GM12874 (cell line): ENCODE data around the gene ADAMTS14.

Source experiments
- CTCF ChIP-seq: IDR thresholded peaks from 2 replicates; pipeline ENCODE4 v1.5.1; 2011; ENCODE audit warnings: low read depth, mild to moderate bottlenecking, control low read depth, low read length, moderate library complexity; ENCODE audit not compliant: insufficient read depth

The ADAMTS14 gene

GRCh38 chr10:70671619-70672164 is 614 bp upstream of the ADAMTS14 start:
- TF ChIP-seq CTCF, result no peak

- TF ChIP-seq CTCF, result no peak
These were observed 980 bp downstream of the ADAMTS14 start for GRCh38 chr10:70673043-70673928.

- TF ChIP-seq CTCF, result no peak
These were observed 1.7 kb downstream of the ADAMTS14 start for GRCh38 chr10:70673929-70674559.

GRCh38 chr10:70674560-70675495 is 2.5 kb downstream of the ADAMTS14 start:
- TF ChIP-seq CTCF, result no peak

- no peak for TF ChIP-seq CTCF
These were observed 3.3 kb downstream of the ADAMTS14 start for GRCh38 chr10:70675496-70676161.

GRCh38 chr10:70676511-70676910 is 4.2 kb downstream of the ADAMTS14 start:
- TF ChIP-seq CTCF, result no peak
